ENCODE results near the gene FUCA2.
"Not testable (repeated sequence)": the region's sequence is repeated elsewhere in the genome, so short reads cannot be mapped to it uniquely, and the experiment has no call there.

FUCA2 gene

DNA sequence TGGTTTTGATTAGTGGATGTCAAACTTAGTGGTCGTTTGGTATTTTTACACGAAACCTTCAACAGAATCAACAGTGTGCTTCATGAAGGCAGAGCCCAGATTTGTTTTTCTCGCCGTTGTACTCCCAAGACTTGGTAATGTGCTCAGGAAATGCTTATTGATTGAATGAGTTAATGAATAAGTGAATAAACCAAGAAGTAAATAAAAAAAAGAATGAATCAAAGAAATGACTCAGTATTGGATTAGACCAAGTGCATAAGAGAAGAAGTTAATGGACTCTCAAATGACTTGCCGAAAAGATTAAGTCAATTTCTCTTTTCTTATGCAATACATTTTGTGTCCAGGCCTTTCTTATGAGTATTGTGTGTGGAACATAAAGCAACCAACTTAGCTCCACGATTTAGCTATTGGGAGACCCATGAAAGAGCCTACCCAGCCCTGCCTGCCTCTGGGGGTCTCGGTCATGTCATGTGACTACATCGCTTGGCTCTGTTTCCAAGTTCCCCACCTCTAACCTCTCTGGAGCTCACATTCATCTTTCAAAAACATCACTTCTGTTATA, 10.6 kb upstream of the FUCA2 start:
- TF ChIP-seq, protein P1, sequence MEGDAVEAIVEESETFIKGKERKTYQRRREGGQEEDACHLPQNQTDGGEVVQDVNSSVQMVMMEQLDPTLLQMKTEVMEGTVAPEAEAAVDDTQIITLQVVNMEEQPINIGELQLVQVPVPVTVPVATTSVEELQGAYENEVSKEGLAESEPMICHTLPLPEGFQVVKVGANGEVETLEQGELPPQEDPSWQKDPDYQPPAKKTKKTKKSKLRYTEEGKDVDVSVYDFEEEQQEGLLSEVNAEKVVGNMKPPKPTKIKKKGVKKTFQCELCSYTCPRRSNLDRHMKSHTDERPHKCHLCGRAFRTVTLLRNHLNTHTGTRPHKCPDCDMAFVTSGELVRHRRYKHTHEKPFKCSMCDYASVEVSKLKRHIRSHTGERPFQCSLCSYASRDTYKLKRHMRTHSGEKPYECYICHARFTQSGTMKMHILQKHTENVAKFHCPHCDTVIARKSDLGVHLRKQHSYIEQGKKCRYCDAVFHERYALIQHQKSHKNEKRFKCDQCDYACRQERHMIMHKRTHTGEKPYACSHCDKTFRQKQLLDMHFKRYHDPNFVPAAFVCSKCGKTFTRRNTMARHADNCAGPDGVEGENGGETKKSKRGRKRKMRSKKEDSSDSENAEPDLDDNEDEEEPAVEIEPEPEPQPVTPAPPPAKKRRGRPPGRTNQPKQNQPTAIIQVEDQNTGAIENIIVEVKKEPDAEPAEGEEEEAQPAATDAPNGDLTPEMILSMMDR (IDR thresholded peaks at IDR 0.05; ENCODE audit: borderline replicate concordance, insufficient read depth, low read depth, low read length) = no peak
- no peak overlapping the region for H3K4me3 ChIP-seq (ENCODE audit: low read depth, low read length)

DNA sequence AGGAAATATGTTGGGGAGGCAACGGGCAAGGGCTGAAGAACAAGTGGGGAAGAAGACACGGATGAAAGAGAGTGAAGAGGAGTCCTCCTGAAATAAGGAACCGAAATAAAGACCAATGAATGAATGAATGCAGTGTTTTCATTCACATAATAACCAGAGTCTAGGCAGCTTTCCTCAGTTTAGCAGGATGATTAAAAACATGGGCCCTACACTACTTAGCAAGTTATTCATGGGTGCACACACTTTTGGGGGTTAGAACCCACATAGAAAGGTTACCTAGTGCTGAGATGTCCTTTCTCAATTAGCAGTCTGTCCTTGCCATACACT, 5.9 kb upstream of the FUCA2 start:
- TF ChIP-seq, protein P1 (IDR thresholded peaks at IDR 0.05; ENCODE audit: borderline replicate concordance, insufficient read depth, low read depth, low read length) = no peak
- no peak overlapping the region for H3K4me3 ChIP-seq (ENCODE audit: low read depth, low read length)

- TF ChIP-seq, protein P1 (IDR thresholded peaks at IDR 0.05; ENCODE audit: borderline replicate concordance, insufficient read depth, low read depth, low read length) = no peak
- H3K4me3 ChIP-seq (ENCODE audit: low read depth, low read length) = no peak overlapping the region
Measured at GRCh38 chr6:143516690-143517446, 5.3 kb upstream of the FUCA2 start.

DNA sequence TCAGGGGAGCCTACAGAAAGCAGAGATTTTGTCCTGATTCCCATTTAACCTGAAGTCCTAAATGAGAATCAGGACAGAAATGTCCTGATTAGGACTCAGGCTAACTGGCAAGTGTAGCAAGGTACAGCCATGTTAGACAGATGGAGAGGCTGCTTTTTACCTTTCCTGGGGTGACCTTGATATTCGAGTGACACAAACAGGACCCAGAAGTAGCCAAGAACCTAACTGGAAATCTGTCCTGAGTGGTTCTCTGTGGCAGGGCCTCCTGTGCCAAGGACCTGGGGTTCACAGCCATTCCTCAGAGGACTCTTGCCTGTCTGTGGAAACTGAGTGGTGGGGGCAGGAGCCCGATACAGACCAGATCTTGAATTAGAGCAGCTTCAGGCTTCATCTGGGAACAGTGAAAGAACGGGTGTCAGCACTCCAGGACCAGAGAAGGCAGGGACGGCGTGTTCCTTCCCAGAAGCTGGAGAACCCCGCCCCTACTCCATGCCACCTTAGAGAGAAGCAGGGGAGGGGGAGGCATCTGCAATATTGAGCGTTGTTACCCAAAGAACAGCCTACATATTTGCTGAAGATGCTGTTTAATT, 4.3 kb upstream of the FUCA2 start:
- TF ChIP-seq, protein P1 (IDR thresholded peaks at IDR 0.05; ENCODE audit: borderline replicate concordance, insufficient read depth, low read depth, low read length) = no peak

DNA sequence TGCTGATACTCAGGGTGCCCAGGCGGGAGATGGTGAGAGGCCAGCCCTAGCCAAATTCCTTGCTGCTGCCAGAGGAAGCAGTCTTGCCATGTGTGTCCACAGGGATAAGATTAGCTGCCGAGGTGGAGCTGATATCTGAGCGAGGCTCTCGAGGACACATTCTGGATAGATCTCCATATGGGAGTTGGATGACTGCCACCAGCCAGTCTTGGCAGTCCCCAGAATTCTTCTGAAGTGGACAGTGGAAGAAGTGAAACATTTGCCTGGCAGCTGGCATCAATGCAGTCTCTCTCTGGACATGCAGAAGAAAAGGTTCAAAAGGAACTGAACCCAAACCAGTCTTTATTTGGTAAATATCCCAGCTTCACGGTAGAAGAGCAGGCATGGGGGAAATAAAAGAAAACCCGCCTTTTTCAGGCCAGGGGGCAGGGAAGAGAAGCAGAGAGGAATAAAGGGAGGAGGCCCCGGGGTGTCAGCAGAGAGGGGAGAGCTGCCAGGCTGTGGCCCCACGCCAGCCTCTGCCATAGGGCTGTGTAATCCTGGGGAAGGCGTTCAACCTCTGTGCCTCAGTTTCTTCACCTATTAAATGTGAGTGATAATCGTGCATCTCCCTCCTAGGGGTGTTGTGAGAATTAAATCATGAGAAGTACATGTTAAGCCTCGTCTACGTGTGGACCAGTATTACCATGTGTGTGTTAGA, 3.7 kb upstream of the FUCA2 start:
- TF ChIP-seq, protein P1 (IDR thresholded peaks at IDR 0.05; ENCODE audit: borderline replicate concordance, insufficient read depth, low read depth, low read length) = no peak
- no peak overlapping the region for H3K4me3 ChIP-seq (ENCODE audit: low read depth, low read length)

More for the DNA sequence above, 4.3 kb upstream of the FUCA2 start:
- no peak overlapping the region for H3K4me3 ChIP-seq (ENCODE audit: low read depth, low read length)

GRCh38 chr6:143513410-143513809, 1.9 kb upstream of the FUCA2 start:
- TF ChIP-seq, protein P1 (IDR thresholded peaks at IDR 0.05; ENCODE audit: borderline replicate concordance, insufficient read depth, low read depth, low read length) = peak; percentile 67
- no peak overlapping the region for H3K4me3 ChIP-seq (ENCODE audit: low read depth, low read length)

DNA sequence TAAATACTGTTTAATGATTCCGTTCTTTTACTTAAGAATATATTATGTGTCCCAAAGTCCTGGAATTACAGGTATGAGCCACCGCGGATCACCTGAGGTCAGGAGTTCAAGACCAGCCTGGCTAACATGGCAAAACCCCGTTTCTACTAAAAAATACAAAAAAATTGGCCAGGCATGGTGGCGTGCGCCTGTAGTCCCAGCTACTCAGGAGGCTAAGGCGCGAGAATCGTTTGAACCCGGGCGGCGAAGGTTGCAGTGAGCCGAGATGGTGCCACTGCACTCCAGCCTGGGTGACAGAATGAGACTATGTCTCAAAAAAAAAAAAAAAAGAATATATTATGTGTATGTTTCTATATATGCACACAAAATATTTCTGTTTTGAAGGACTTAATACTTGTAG, 1.2 kb downstream of the FUCA2 start:
- H3K4me3 ChIP-seq (ENCODE audit: low read depth, low read length) = not testable (repeated sequence)

Data from GM12875 (cell line).